GM18858 (cell line): ENCODE results near the gene CDC26.
"Not testable (repeated sequence)": the region's sequence is repeated elsewhere in the genome, so short reads cannot be mapped to it uniquely, and the experiment has no call there.

Experiments
- ATAC-seq: cut with Tn5 transposase; IDR thresholded peaks from one replicate; pipeline ENCODE4 v1.9.1; 2021; ENCODE audit not compliant: unreplicated experiment

Gene CDC26

GRCh38 chr9:113296247-113296646 is 20.9 kb upstream of the CDC26 start:
- not testable (repeated sequence) for ATAC-seq

- no peak for ATAC-seq
These were observed 18.0 kb upstream of the CDC26 start for GRCh38 chr9:113293285-113293878.

GRCh38 chr9:113290052-113290607 is 14.8 kb upstream of the CDC26 start:
- ATAC-seq: no peak

- ATAC-seq: no peak
These were observed 13.7 kb upstream of the CDC26 start for GRCh38 chr9:113289091-113289490.

GRCh38 chr9:113281356-113281755 is 6.0 kb upstream of the CDC26 start:
- ATAC-seq: no peak

GRCh38 chr9:113278840-113279239 is 3.5 kb upstream of the CDC26 start:
- ATAC-seq: no peak

GRCh38 chr9:113274474-113275156 is 757 bp downstream of the CDC26 start:
- no peak for ATAC-seq

- ATAC-seq: no peak
These were observed 5.5 kb downstream of the CDC26 start for GRCh38 chr9:113269871-113270270.

GRCh38 chr9:113269355-113269754 is 6.0 kb downstream of the CDC26 start:
- no peak for ATAC-seq

GRCh38 chr9:113267911-113268566 is 7.3 kb downstream of the CDC26 start:
- ATAC-seq: no peak

- no peak for ATAC-seq
These were observed 9.2 kb downstream of the CDC26 start for GRCh38 chr9:113266174-113266573.

- ATAC-seq: no peak
These were observed 13.3 kb downstream of the CDC26 start for GRCh38 chr9:113261917-113262671.

GRCh38 chr9:113258282-113258681 is 17.1 kb downstream of the CDC26 start:
- no peak for ATAC-seq

GRCh38 chr9:113257863-113258262 is 17.5 kb downstream of the CDC26 start:
- no peak for ATAC-seq

- no peak for ATAC-seq
These were observed 19.9 kb downstream of the CDC26 start for GRCh38 chr9:113255438-113255837.

GRCh38 chr9:113254991-113255390 is 20.4 kb downstream of the CDC26 start:
- ATAC-seq: no peak

- ATAC-seq: no peak
These were observed 24.6 kb downstream of the CDC26 start for GRCh38 chr9:113250807-113251206.

GRCh38 chr9:113249661-113250060 is 25.7 kb downstream of the CDC26 start:
- not testable (repeated sequence) for ATAC-seq

- no peak for ATAC-seq
These were observed 27.7 kb downstream of the CDC26 start for GRCh38 chr9:113247640-113248039.

GRCh38 chr9:113246928-113247327 is 28.4 kb downstream of the CDC26 start:
- ATAC-seq: no peak

GRCh38 chr9:113245894-113246293 is 29.5 kb downstream of the CDC26 start:
- no peak for ATAC-seq
